PC-9 (cell line): ENCODE results near the gene CNTNAP2. TPM values are rescaled to one million over a fixed set of nuclear protein-coding genes. Genes with fewer than 3 reads are reported as not detected.

ENCODE experiments used
- BruUV-seq: library from RNA; stranded (reverse); fragments of 400-500 nt; replicated peaks from 2 replicates; lab custom pipeline; 2021; lab: Mats Ljungman, UMichigan
- CTCF ChIA-PET: fragments of 300-600 bp; sonication (Branson Sonifier 250); formaldehyde crosslinking; loops from one replicate; lab custom pipeline; 2022; ENCODE audit warnings: antibody characterized with exemption; lab: Charles Lee
- POLR2A ChIA-PET: fragments of 300-600 bp; sonication (Branson Sonifier 250); formaldehyde crosslinking; loops from one replicate; lab custom pipeline; 2022; ENCODE audit warnings: antibody characterized with exemption; ENCODE audit not compliant: unreplicated experiment; lab: Charles Lee
- DNase-seq, 2 experiments: peaks; one replicate each; pipeline versions ENCODE4 v3.0.0 to v3.0.0-alpha.2; 2015 to 2022; ENCODE audit warnings: mixed read lengths in 1 of 2
- H2AFZ ChIP-seq: fragments of 200-600 bp; sonication (generic); 2 replicates; pipeline ENCODE4 v1.8.1; 2017; ENCODE audit warnings: antibody characterized with exemption
- H3F3A ChIP-seq: fragments of 200-600 bp; sonication (generic); 2 replicates; pipeline ENCODE4 v1.8.1; 2017; ENCODE audit warnings: antibody characterized with exemption, mild to moderate bottlenecking, low read depth; ENCODE audit not compliant: insufficient read depth
- H3K27ac ChIP-seq: fragments of 200-600 bp; sonication (generic); 2 replicates; pipeline ENCODE4 v1.6.1; 2016; ENCODE audit warnings: mixed run types
- H3K27me3 ChIP-seq: fragments of 200-600 bp; sonication (generic); 2 replicates; pipeline ENCODE4 v1.6.1; 2016; ENCODE audit warnings: low read depth, mixed run types; ENCODE audit not compliant: insufficient read depth
- H3K36me3 ChIP-seq: fragments of 200-600 bp; sonication (generic); 2 replicates; pipeline ENCODE4 v1.6.1; 2016; ENCODE audit warnings: low read depth, mixed run types
- H3K4me1 ChIP-seq: fragments of 200-600 bp; sonication (generic); replicated peaks from 2 replicates; pipeline ENCODE4 v1.6.1; 2016; ENCODE audit warnings: mixed run types; ENCODE audit not compliant: insufficient read depth
- H3K4me2 ChIP-seq: fragments of 200-600 bp; sonication (generic); 2 replicates; pipeline ENCODE4 v1.6.1; 2017; ENCODE audit warnings: mixed run types
- H3K4me3 ChIP-seq: fragments of 200-600 bp; sonication (generic); 2 replicates; pipeline ENCODE4 v1.6.1; 2016; ENCODE audit warnings: mixed run types
- H3K79me2 ChIP-seq: fragments of 200-600 bp; sonication (generic); 2 replicates; pipeline ENCODE4 v1.6.1; 2017; ENCODE audit warnings: low read depth, mixed run types
- H3K9me2 ChIP-seq: fragments of 200-600 bp; sonication (generic); 2 replicates; pipeline ENCODE4 v1.8.1; 2017; ENCODE audit warnings: mild to moderate bottlenecking; ENCODE audit not compliant: insufficient read depth
- H3K9me3 ChIP-seq: fragments of 200-600 bp; sonication (generic); 2 replicates; pipeline ENCODE4 v1.8.1; 2016; ENCODE audit warnings: low read depth; ENCODE audit not compliant: insufficient read depth
- H4K20me1 ChIP-seq: fragments of 200-600 bp; sonication (generic); 2 replicates; pipeline ENCODE4 v1.8.1; 2017; ENCODE audit not compliant: insufficient read depth
- CTCF ChIP-seq: fragments of 200-600 bp; sonication (generic); conservative IDR thresholded peaks from 2 replicates; pipeline ENCODE4 v1.6.1; 2017; ENCODE audit warnings: mixed run types, antibody characterized with exemption, mild to moderate bottlenecking, moderate library complexity
- EZH2 ChIP-seq: fragments of 200-600 bp; sonication (generic); IDR thresholded peaks from 2 replicates; pipeline ENCODE4 v1.8.0; 2017; ENCODE audit warnings: antibody characterized with exemption, low read depth
- intact Hi-C: fragments of 100-400 bp; cut with micrococcal nuclease; formaldehyde crosslinking; loops from one replicate; pipeline ENCODE4 v1.10.0; 2022; ENCODE audit not compliant: unreplicated experiment
- total RNA-seq: library from RNA; stranded (reverse); gene quantifications from 2 replicates; pipeline ENCODE4 v1.2.3, GENCODE V29; 2021

Gene CNTNAP2
- total RNA-seq, 1 experiment from 2014 or later: not detected

DNA sequence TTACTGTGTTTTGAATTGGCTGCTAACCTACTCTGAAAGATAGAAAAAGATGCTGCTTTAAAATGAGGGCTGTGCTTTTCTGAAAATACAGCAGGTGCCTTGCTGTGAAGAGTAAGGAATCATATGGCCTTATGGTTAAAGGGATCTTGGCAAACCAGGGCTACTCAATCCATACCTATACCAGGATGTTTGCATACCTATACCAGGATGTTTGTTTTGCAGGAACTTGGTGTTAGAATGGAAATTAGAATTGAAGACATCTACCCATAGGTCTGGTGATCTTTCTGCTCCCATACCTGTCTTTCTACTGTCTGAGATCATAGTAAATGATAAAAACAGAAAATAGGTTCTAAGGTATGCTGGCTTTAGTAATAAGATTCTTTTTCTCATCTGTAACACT lies 2273.8 kb downstream of the CNTNAP2 start:
- Histone ChIP-seq H3K27ac (no peak overlapping the region), H3K27me3 (peaks cover 69% of the 10 kb centered on the region), H2AFZ (no peak overlapping the region), H4K20me1 (no peaks in the 10 kb centered on the region; the same call in none of the 2 replicates), H3K4me2 (no peak overlapping the region), H3K9me3 (no peaks in the 10 kb centered on the region), H3K36me3 (no peaks in the 10 kb centered on the region), H3K4me1 (no peaks in the 10 kb centered on the region), H3K79me2 (no peaks in the 10 kb centered on the region), H3F3A (no peaks in the 10 kb centered on the region), H3K9me2 (no peaks in the 10 kb centered on the region), H3K4me3 (no peak overlapping the region)
- ChIA-PET CTCF (no interaction called here), POLR2A (no interaction called here)
- no TSS peak for BruUV-seq
- no peak for DNase-seq
- intact Hi-C loops: no loop called here
- TF ChIP-seq CTCF: no peak
- no peak for TF ChIP-seq EZH2

- BruUV-seq: no TSS peak
- Histone ChIP-seq H3K36me3 (no peaks in the 10 kb centered on the region), H3K27ac (no peak overlapping the region), H3K9me3 (no peaks in the 10 kb centered on the region), H3K4me2 (no peak overlapping the region), H4K20me1 (no peaks in the 10 kb centered on the region; the same call in 1 of the 2 replicates), H2AFZ (no peak overlapping the region), H3K9me2 (no peaks in the 10 kb centered on the region), H3K4me1 (no peaks in the 10 kb centered on the region), H3F3A (no peaks in the 10 kb centered on the region), H3K79me2 (no peaks in the 10 kb centered on the region), H3K4me3 (no peak overlapping the region), H3K27me3 (peaks cover 70% of the 10 kb centered on the region)
- TF ChIP-seq CTCF (no peak), EZH2 (no peak)
- ChIA-PET CTCF (no interaction called here), POLR2A (no interaction called here)
- no peak for DNase-seq
- intact Hi-C loops: no loop called here
Measured at GRCh38 chr7:148391591-148391990, 2275.0 kb downstream of the CNTNAP2 start.

- Histone ChIP-seq H4K20me1 (no peaks in the 10 kb centered on the region; the same call in 1 of the 2 replicates), H3K9me2 (no peaks in the 10 kb centered on the region), H3K36me3 (no peaks in the 10 kb centered on the region), H3K27me3 (peaks cover 89% of the 10 kb centered on the region), H3K4me3 (no peak overlapping the region), H3K4me2 (no peak overlapping the region), H3F3A (no peaks in the 10 kb centered on the region), H3K4me1 (no peaks in the 10 kb centered on the region), H3K9me3 (no peaks in the 10 kb centered on the region), H2AFZ (no peak overlapping the region), H3K27ac (no peak overlapping the region), H3K79me2 (no peaks in the 10 kb centered on the region)
- no TSS peak for BruUV-seq
- DNase-seq: no peak
- TF ChIP-seq EZH2: no peak
- no peak for TF ChIP-seq CTCF
- ChIA-PET CTCF (interaction anchor here (0.6 kb wide), 1 partner anchor 1658 kb away, joined by 3 read pairs; no protein-coding TSS in a partner anchor), POLR2A (no interaction called here)
- intact Hi-C loops: no loop called here
Measured at GRCh38 chr7:148394582-148394981, 2278.0 kb downstream of the CNTNAP2 start.
